ENCODE data around the gene OTUD5.

- TF ChIP-seq CTCF (IDR thresholded peaks at IDR 0.05; ENCODE audit: low read length) (no peak), EZH2 (optimal IDR thresholded peaks at IDR 0.05; ENCODE audit: low read depth, low read length) (no peak)
Observed at GRCh38 chrX:48910926-48911411, 46.4 kb downstream of the OTUD5 start.

Data from MM.1S (cell line).